LNCaP clone FGC (cell line): ENCODE results near the gene NUDT16L1.

Source experiments
- DNase-seq: peaks from one replicate; pipeline ENCODE4 v3.0.0-alpha.2; 2011; ENCODE audit warnings: low read depth
- H3K4me3 ChIP-seq: 2 replicates; pipeline ENCODE4 v1.5.1; 2011; ENCODE audit warnings: mild to moderate bottlenecking, low read depth, low read length, control low read depth
- TF ChIP-seq, protein P1 (sequence below): IDR thresholded peaks from 2 replicates; pipeline ENCODE4 v1.5.1; 2012; ENCODE audit warnings: mild to moderate bottlenecking; ENCODE audit not compliant: control insufficient read depth, insufficient read depth; ENCODE audit errors: extremely low read depth

Gene NUDT16L1

DNA sequence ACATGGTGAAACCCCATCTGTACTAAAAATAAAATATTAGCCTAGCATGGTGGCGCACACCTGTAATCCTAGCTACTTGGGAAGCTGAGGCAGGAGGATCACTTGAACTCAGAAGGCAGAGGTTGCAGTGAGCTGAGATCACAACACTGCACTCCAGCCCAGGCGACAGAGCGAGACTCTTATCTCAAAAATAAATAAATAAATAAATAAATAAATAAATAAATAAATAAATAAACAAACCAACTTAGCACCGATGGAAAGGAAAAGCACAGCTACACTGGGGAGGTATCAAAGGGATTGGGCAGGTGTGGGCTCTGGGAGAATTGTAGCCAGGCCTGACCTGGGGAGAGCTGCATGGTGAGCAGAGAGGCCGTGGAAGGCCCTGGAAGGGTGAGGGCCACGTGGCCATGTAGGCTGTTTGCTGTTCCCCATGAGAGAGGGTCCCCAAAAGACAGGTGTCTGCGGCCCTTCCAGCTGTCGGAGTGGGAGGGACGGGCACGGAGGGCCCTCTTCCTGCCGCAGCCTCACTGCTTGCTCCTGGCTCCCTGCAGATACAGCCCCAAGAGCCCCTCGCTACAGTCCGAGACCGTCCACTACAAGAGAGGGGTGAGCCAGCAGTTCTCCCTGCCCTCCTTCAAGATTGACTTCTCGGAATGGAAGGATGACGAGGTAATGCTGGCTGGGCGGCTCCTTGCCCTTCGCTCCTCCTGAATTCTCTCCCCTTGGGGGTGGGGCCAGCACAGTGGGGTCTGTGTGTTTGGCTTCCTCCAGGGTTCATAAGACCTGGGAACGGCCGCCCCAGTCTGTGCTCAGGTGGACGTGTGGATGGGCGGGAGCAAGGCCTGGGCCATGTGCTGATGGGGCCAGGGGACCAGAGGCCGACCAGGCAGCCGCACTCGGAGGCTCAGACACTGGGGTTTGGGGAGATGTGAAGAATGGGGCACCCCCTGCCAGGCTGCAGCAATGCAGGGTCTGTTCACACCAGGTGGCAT lies 36.4 kb upstream of the NUDT16L1 start:
- TF ChIP-seq, protein P1, sequence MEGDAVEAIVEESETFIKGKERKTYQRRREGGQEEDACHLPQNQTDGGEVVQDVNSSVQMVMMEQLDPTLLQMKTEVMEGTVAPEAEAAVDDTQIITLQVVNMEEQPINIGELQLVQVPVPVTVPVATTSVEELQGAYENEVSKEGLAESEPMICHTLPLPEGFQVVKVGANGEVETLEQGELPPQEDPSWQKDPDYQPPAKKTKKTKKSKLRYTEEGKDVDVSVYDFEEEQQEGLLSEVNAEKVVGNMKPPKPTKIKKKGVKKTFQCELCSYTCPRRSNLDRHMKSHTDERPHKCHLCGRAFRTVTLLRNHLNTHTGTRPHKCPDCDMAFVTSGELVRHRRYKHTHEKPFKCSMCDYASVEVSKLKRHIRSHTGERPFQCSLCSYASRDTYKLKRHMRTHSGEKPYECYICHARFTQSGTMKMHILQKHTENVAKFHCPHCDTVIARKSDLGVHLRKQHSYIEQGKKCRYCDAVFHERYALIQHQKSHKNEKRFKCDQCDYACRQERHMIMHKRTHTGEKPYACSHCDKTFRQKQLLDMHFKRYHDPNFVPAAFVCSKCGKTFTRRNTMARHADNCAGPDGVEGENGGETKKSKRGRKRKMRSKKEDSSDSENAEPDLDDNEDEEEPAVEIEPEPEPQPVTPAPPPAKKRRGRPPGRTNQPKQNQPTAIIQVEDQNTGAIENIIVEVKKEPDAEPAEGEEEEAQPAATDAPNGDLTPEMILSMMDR = no peak
- no peak for DNase-seq

DNA sequence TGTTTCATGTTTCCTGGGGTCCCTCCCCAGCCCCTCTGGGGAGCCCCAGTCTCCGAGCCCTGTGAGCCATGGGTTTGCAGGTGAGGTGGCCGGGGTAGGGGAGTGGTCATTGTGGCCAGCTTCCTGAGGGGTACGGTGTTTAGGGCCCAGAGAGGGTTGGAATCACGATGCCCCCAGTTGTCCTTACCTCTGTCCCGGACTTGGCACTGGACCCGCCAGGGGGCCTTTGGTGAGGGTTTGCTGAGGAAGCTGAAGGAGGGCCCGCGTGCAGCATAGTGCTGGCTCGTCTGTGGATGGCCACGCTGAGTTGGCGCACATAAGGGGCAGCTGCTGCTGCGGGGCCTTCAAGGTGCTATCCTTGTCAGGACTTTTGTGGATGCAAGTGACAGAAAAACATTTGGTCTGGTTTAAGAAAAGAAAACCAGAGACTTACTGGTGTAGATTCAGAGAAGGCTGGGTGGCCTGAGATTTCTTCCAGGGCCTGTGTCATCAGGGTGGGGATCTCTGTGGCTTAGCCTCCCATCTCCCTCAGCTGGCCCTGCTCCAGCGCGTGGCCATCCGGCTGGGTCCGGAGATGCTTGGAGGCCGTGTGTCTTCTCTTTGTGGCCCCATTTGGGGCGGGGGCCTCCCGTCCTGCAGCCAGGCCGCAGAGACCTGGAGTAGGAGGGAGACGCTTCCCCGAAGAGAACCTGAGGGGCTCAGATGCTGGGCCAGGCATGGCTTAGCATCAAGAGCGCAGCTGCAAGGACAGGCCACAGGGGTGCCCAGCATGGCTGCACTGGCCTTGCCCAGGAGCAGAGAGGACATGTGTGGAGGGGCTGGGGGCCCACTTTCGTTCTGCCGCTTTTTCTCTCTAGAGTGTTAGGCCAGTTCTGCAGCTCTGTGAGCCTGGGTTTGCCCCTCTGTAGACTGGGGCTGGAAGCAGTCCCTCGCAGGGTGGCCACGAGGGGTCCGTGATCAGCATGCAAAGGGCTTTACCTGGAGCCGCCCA lies 33.7 kb upstream of the NUDT16L1 start:
- no peak overlapping the region for H3K4me3 ChIP-seq
- TF ChIP-seq, protein P1 = no peak
- DNase-seq = no peak

More for the DNA sequence above, 36.4 kb upstream of the NUDT16L1 start:
- H3K4me3 ChIP-seq = no peak overlapping the region

GRCh38 chr16:4660454-4661007 lies 32.8 kb upstream of the NUDT16L1 start:
- H3K4me3 ChIP-seq = no peak overlapping the region
- no peak for DNase-seq
- TF ChIP-seq, protein P1 = no peak

DNA sequence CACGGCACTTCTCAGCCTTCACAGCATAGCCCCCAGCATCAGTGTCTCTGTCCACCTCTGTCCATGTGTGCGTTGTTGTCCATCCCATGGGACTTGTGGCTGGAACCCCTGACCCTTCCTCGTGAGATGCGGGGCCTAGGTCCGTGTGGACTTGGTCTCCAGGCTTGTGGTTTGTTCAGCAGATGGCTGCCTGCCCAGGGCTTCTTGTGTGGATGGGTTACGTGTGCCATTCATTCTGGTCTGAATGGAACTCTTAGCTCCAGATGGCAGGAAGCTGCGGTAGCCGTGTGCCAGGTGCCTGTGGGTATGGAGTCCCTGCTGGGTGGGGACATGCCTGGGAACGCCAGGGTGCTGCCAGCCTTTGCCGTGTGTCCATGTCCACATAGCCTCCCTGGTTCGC lies 31.7 kb upstream of the NUDT16L1 start:
- H3K4me3 ChIP-seq = no peak overlapping the region
- no peak for DNase-seq
- TF ChIP-seq, protein P1 = no peak

GRCh38 chr16:4663465-4663776 lies 29.9 kb upstream of the NUDT16L1 start:
- TF ChIP-seq, protein P1 = no peak
- H3K4me3 ChIP-seq = no peak overlapping the region
- no peak for DNase-seq

DNA sequence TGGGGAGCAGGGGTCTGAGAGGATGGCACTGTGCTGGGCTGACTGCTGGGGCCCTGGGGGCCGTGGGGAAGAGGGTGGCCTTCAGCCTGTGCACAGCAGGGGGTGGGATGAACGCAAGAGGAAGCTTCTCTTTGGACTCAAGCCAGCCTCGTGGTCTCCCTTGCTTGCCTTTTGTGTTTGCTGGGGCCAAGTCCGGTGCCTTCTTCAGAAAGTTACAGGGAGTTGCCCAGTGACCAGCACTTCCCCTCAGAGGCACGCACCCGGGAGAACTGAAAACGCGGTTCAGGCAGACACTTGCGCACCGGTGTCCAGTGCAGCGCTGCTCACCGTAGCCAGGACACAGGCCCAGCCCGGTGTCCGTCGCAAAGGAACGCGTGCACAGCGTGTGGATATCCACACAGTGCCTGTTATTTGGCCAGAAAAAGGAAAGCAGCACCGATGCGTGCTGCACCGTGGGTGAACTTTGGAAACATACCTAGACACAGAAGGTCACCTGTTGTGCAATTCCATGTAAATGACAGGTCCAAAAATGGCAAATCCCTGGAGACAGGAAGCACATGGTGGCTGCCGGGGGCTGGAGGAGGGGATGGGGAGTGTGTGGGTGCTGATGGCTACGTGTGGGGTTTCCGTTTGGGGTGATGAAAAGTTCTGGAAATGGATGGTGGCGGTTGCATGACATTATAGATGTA lies 29.4 kb upstream of the NUDT16L1 start:
- TF ChIP-seq, protein P1 = no peak
- DNase-seq = no peak
- H3K4me3 ChIP-seq = no peak overlapping the region
